SK-N-MC (cell line): Measurements from ENCODE around the gene ARID1B.

Experiments
- EZH2 ChIP-seq: fragments of 200-600 bp; sonication (generic); IDR thresholded peaks from one replicate; pipeline ENCODE4 v1.6.1; 2017; ENCODE audit warnings: antibody characterized with exemption
- FOXP2 ChIP-seq: optimal IDR thresholded peaks from 2 replicates; pipeline ENCODE3; 2011; ENCODE audit warnings: mild to moderate bottlenecking, moderate library complexity; ENCODE audit not compliant: insufficient read depth; ENCODE audit errors: extremely low read length, control extremely low read depth
- POLR2AphosphoS5 ChIP-seq: IDR thresholded peaks from 2 replicates; pipeline ENCODE4 v1.6.1; 2012; ENCODE audit warnings: mild to moderate bottlenecking, low read depth, low read length, borderline replicate concordance

DNA sequence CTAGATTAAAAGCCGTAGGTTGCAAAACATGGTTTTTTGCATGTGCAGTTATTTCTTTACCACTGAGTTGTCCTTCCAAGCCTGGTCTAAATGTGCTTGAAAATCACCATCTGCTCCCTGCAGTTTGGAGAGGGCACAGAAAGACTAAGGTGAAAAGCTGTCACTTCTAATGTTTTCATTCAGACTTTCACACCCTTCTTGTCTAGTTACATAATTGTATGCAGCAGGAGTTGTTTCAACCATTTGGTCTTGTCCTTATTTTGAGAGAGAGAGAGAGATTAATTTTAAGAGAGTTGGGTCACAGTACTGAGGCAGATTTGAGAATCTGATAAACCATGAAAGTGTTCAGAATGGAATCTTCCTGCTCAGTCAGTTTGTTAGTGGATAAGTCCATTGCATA lies 82.5 kb downstream of the ARID1B start:
- TF ChIP-seq EZH2 = no peak
- TF ChIP-seq POLR2AphosphoS5 = no peak
- TF ChIP-seq FOXP2 = no peak
